ENCODE data around the gene PHLDA1. TPM values are rescaled to one million over a fixed set of nuclear protein-coding genes. Genes with fewer than 3 reads are reported as not detected.

PHLDA1 gene
- total RNA-seq, 1 experiment from 2014 or later: 108 TPM

- DNase-seq (ENCODE audit: low read depth, low spot score): no peak
- in situ Hi-C loops (cut with HindIII; ENCODE audit: low pct_unique_long_range_greater_than_20kb, low sequenced_read_pairs): no loop called here
These were observed 10.6 kb upstream of the PHLDA1 start for GRCh38 chr12:76042147-76042546.

- in situ Hi-C loops (cut with HindIII; ENCODE audit: low pct_unique_long_range_greater_than_20kb, low sequenced_read_pairs): no loop called here
- no peak for DNase-seq (ENCODE audit: low read depth, low spot score)
These were observed 9.8 kb upstream of the PHLDA1 start for GRCh38 chr12:76041406-76041805.

GRCh38 chr12:76040461-76040860, 8.9 kb upstream of the PHLDA1 start:
- in situ Hi-C loops (cut with HindIII; ENCODE audit: low pct_unique_long_range_greater_than_20kb, low sequenced_read_pairs): no loop called here
- no peak for DNase-seq (ENCODE audit: low read depth, low spot score)

GRCh38 chr12:76038176-76038575, 6.6 kb upstream of the PHLDA1 start:
- in situ Hi-C loops (cut with HindIII; ENCODE audit: low pct_unique_long_range_greater_than_20kb, low sequenced_read_pairs): no loop called here
- DNase-seq (ENCODE audit: low read depth, low spot score): no peak

GRCh38 chr12:76037130-76038103, 5.8 kb upstream of the PHLDA1 start:
- in situ Hi-C loops (cut with HindIII; ENCODE audit: low pct_unique_long_range_greater_than_20kb, low sequenced_read_pairs): no loop called here
- peak; percentile 90 for DNase-seq (ENCODE audit: low read depth, low spot score)

GRCh38 chr12:76035045-76035444, 3.5 kb upstream of the PHLDA1 start:
- in situ Hi-C loops (cut with HindIII; ENCODE audit: low pct_unique_long_range_greater_than_20kb, low sequenced_read_pairs): no loop called here
- no peak for DNase-seq (ENCODE audit: low read depth, low spot score)

- in situ Hi-C loops (cut with HindIII; ENCODE audit: low pct_unique_long_range_greater_than_20kb, low sequenced_read_pairs): no loop called here
- no peak for DNase-seq (ENCODE audit: low read depth, low spot score)
These were observed 1.8 kb upstream of the PHLDA1 start for GRCh38 chr12:76033081-76034011.

GRCh38 chr12:76032043-76032981, 736 bp upstream of the PHLDA1 start:
- in situ Hi-C loops (cut with HindIII; ENCODE audit: low pct_unique_long_range_greater_than_20kb, low sequenced_read_pairs): no loop called here
- DNase-seq (ENCODE audit: low read depth, low spot score): peak; percentile 60

GRCh38 chr12:76031081-76031413, 529 bp downstream of the PHLDA1 start:
- in situ Hi-C loops (cut with HindIII; ENCODE audit: low pct_unique_long_range_greater_than_20kb, low sequenced_read_pairs): no loop called here

GRCh38 chr12:76030341-76031080, 1.1 kb downstream of the PHLDA1 start:
- in situ Hi-C loops (cut with HindIII; ENCODE audit: low pct_unique_long_range_greater_than_20kb, low sequenced_read_pairs): no loop called here
- DNase-seq (ENCODE audit: low read depth, low spot score): peak; percentile 64

More at GRCh38 chr12:76031081-76031413, 529 bp downstream of the PHLDA1 start:
- no peak for DNase-seq (ENCODE audit: low read depth, low spot score)

GRCh38 chr12:76029982-76030340, 1.6 kb downstream of the PHLDA1 start:
- DNase-seq (ENCODE audit: low read depth, low spot score): peak; percentile 72
- in situ Hi-C loops (cut with HindIII; ENCODE audit: low pct_unique_long_range_greater_than_20kb, low sequenced_read_pairs): no loop called here

GRCh38 chr12:76028571-76029277, 2.9 kb downstream of the PHLDA1 start:
- DNase-seq (ENCODE audit: low read depth, low spot score): peak; percentile 48
- in situ Hi-C loops (cut with HindIII; ENCODE audit: low pct_unique_long_range_greater_than_20kb, low sequenced_read_pairs): no loop called here

GRCh38 chr12:76026643-76027063, 4.9 kb downstream of the PHLDA1 start:
- in situ Hi-C loops (cut with HindIII; ENCODE audit: low pct_unique_long_range_greater_than_20kb, low sequenced_read_pairs): no loop called here
- peak; percentile 64 for DNase-seq (ENCODE audit: low read depth, low spot score)

- peak; percentile 49 for DNase-seq (ENCODE audit: low read depth, low spot score)
- in situ Hi-C loops (cut with HindIII; ENCODE audit: low pct_unique_long_range_greater_than_20kb, low sequenced_read_pairs): no loop called here
These were observed 5.7 kb downstream of the PHLDA1 start for GRCh38 chr12:76025601-76026575.

GRCh38 chr12:76024942-76025600, 6.5 kb downstream of the PHLDA1 start:
- in situ Hi-C loops (cut with HindIII; ENCODE audit: low pct_unique_long_range_greater_than_20kb, low sequenced_read_pairs): no loop called here

More at GRCh38 chr12:76024942-76025600, 6.5 kb downstream of the PHLDA1 start:
- peak; percentile 70 for DNase-seq (ENCODE audit: low read depth, low spot score)

Measured in SK-MEL-5 (cell line).